Uterus (tissue), 4 donors: ENCODE measurements around the gene CP. TPM values are rescaled to one million over a fixed set of nuclear protein-coding genes. Genes with fewer than 3 reads are reported as not detected.

Experiments
- DNase-seq, 2 donors: peaks; one replicate each; pipeline ENCODE4 v3.0.0-alpha.2; 2019 to 2020
- H3K27ac ChIP-seq, 2 donors: fragments of 200-600 bp; sonication (generic); 1 replicate in 1 of 2; 2 replicates in 1 of 2; pipeline ENCODE4 v1.5.1; 2016 to 2018
- H3K27me3 ChIP-seq, 2 donors: fragments of 200-600 bp; sonication (generic); one replicate each; pipeline ENCODE4 v1.5.1; 2018 to 2019; ENCODE audit warnings: control low read depth in 1 of 2
- H3K36me3 ChIP-seq, 2 donors: fragments of 200-600 bp; sonication (generic); one replicate each; pipeline ENCODE4 v1.5.1; 2019; ENCODE audit warnings: control low read depth in 1 of 2
- H3K4me1 ChIP-seq, 2 donors: fragments of 200-600 bp; sonication (generic); one replicate each; pipeline ENCODE4 v1.5.1; 2018 to 2019; ENCODE audit warnings: control low read depth in 1 of 2
- H3K4me3 ChIP-seq, 2 donors: fragments of 200-600 bp; sonication (generic); 1 replicate in 1 of 2; 2 replicates in 1 of 2; pipeline ENCODE4 v1.5.1; 2018 to 2019; ENCODE audit warnings: mild to moderate bottlenecking in 1 of 2
- H3K9me3 ChIP-seq, 2 donors: fragments of 200-600 bp; sonication (generic); one replicate each; pipeline ENCODE4 v1.5.1; 2019; ENCODE audit warnings: control low read depth in 1 of 2
- CTCF ChIP-seq, 4 experiments: fragments of 200-600 bp in 2 of 4; fragments of 450-650 bp in 2 of 4; sonication (generic) in 2 of 4; IDR thresholded peaks; one replicate each; pipeline ENCODE4 v1.5.1; 2016 to 2019; ENCODE audit warnings: antibody characterized with exemption in 4 of 4, mild to moderate bottlenecking in 2 of 4, moderate library complexity in 1 of 4
- POLR2A ChIP-seq, 2 donors: fragments of 450-650 bp; IDR thresholded peaks; one replicate each; pipeline ENCODE4 v1.6.1; 2016; ENCODE audit warnings: antibody characterized with exemption in 2 of 2, mild to moderate bottlenecking in 1 of 2, moderate library complexity in 1 of 2
- intact Hi-C: fragments of 100-400 bp; cut with DNase I; formaldehyde crosslinking; loops from one replicate; pipeline ENCODE4 v1.15.1; 2023; ENCODE audit warnings: low total_unique reads
- total RNA-seq, 4 donors: library from RNA; depleted of rRNA in 3 of 4; stranded (reverse); fragments of >200 nt in 3 of 4; gene quantifications; one replicate each; pipeline versions ENCODE4 v1.1.0 to v1.2.4, GENCODE V29; 2014 to 2023
- donor health status: DM: yes; HTN: yes; CAD: no.

The CP gene
- total RNA-seq, 4 donors from 2014 or later, result 2.2 to 13.3 (median 5.9) TPM

GRCh38 chr3:149217347-149217746 is 4.3 kb downstream of the CP start:
- Histone ChIP-seq H3K4me3 (no peak overlapping the region), H3K27me3 (no peaks in the 10 kb centered on the region), H3K36me3 (no peaks in the 10 kb centered on the region), H3K4me1 (peaks cover 0 to 4% of the 10 kb centered on the region in 2 donors), H3K27ac (no peak overlapping the region), H3K9me3 (no peaks in the 10 kb centered on the region)
- intact Hi-C loops, result no loop called here
- no peak for TF ChIP-seq POLR2A (IDR thresholded peaks at IDR 0.05)
- no peak for TF ChIP-seq CTCF (IDR thresholded peaks at IDR 0.05)
- no peak for DNase-seq

- peak overlapping the region in 1 of 2 donors; percentile 37 for H3K27ac ChIP-seq
- no peak overlapping the region for H3K4me3 ChIP-seq
- TF ChIP-seq CTCF (IDR thresholded peaks at IDR 0.05) (no peak), POLR2A (IDR thresholded peaks at IDR 0.05) (no peak)
- intact Hi-C loops, result no loop called here
- no peak for DNase-seq
- H3K9me3 ChIP-seq, result no peaks in the 10 kb centered on the region
- H3K4me1 ChIP-seq, result peaks cover 0 to 4% of the 10 kb centered on the region in 2 donors
- H3K27me3 ChIP-seq, result no peaks in the 10 kb centered on the region
- H3K36me3 ChIP-seq, result no peaks in the 10 kb centered on the region
These were observed 5.3 kb downstream of the CP start for GRCh38 chr3:149216193-149216869.

DNA sequence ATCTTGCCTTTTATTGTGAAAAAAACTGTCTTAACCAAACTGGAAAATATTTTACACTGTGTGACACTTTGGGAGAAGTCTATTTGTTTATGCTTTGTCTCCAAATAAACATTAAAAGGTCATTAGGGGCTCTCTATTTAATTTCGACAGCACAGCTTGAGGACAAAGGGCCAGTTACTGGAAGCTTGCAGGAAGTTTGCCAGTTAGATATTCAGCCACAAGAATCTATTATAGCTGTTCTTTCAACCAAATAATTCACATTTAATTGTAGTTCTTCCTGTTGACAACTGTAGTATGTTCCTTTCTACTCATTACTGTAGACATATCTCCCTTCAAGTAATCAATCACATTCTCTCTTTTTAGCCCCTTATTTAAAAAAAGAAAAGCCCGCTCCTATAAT is 6.1 kb downstream of the CP start:
- Histone ChIP-seq H3K9me3 (no peaks in the 10 kb centered on the region), H3K27me3 (no peaks in the 10 kb centered on the region), H3K4me1 (peaks cover 0 to 4% of the 10 kb centered on the region in 2 donors), H3K27ac (no peak overlapping the region), H3K36me3 (no peaks in the 10 kb centered on the region), H3K4me3 (no peak overlapping the region)
- no peak for DNase-seq
- no peak for TF ChIP-seq POLR2A (IDR thresholded peaks at IDR 0.05)
- no peak for TF ChIP-seq CTCF (IDR thresholded peaks at IDR 0.05)
- intact Hi-C loops, result no loop called here

GRCh38 chr3:149214702-149215101 is 6.9 kb downstream of the CP start:
- H3K27ac ChIP-seq, result no peak overlapping the region
- no peaks in the 10 kb centered on the region for H3K27me3 ChIP-seq
- no peaks in the 10 kb centered on the region for H3K36me3 ChIP-seq
- TF ChIP-seq CTCF (IDR thresholded peaks at IDR 0.05), result no peak
- TF ChIP-seq POLR2A (IDR thresholded peaks at IDR 0.05), result no peak
- H3K4me1 ChIP-seq, result peaks cover 0 to 4% of the 10 kb centered on the region in 2 donors
- intact Hi-C loops, result no loop called here
- no peaks in the 10 kb centered on the region for H3K9me3 ChIP-seq
- H3K4me3 ChIP-seq, result no peak overlapping the region
- no peak for DNase-seq

- intact Hi-C loops, result no loop called here
- Histone ChIP-seq H3K27ac (no peak overlapping the region), H3K36me3 (no peaks in the 10 kb centered on the region), H3K9me3 (no peaks in the 10 kb centered on the region), H3K27me3 (no peaks in the 10 kb centered on the region), H3K4me3 (no peak overlapping the region), H3K4me1 (peaks cover 0 to 4% of the 10 kb centered on the region in 2 donors)
- no peak for DNase-seq
- TF ChIP-seq CTCF (IDR thresholded peaks at IDR 0.05), result no peak
- TF ChIP-seq POLR2A (IDR thresholded peaks at IDR 0.05), result no peak
These were observed 9.2 kb downstream of the CP start for GRCh38 chr3:149212386-149212785.
